ENCODE results near the gene FAM13B. TPM values are rescaled to one million over a fixed set of nuclear protein-coding genes. Genes with fewer than 3 reads are reported as not detected.
"Not testable (repeated sequence)": the region's sequence is repeated elsewhere in the genome, so short reads cannot be mapped to it uniquely, and the experiment has no call there.

Gene FAM13B
- total RNA-seq, 2 experiments from 2014 or later: 10.2 to 14.0 TPM

DNA sequence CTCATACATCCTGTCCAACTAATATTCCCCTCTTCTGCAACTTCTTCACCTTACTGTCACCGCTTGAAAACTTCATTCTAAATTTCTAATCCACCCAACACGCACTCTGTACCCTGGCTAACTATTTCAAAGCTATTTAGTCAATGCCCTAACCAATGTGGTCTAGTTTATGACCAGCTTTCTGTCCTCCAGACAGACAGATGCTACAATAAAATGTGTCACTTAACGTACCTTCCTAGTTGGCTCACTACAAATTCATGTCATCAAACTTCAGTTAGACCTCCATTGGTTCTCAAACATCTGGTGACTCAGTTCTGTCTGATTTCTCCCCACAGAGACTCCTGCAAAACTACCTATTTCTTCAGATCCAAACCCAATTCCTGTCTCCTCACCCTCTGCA, 57.7 kb downstream of the FAM13B start:
- Mint-ChIP-seq H3K36me3 (ENCODE audit: low read depth) (peaks cover 49% of the 10 kb centered on the region), H3K4me1 (peaks cover 1% of the 10 kb centered on the region), H3K9me3 (ENCODE audit: low read depth) (peaks cover 15% of the 10 kb centered on the region), H3K27ac (peak overlapping the region; percentile 1), H3K27me3 (no peaks in the 10 kb centered on the region), H3K4me3 (no peak overlapping the region)
- POLR2A ChIA-PET: no interaction called here
- ATAC-seq (peak; percentile 42), DNase-seq (no peak)
- intact Hi-C loops (cut with DNase I, micrococcal nuclease): no loop called here
- CTCF ChIA-PET: interaction anchor here (0.7 kb wide), 1 partner anchor 483 kb away, joined by 3 read pairs; no protein-coding TSS in a partner anchor

DNA sequence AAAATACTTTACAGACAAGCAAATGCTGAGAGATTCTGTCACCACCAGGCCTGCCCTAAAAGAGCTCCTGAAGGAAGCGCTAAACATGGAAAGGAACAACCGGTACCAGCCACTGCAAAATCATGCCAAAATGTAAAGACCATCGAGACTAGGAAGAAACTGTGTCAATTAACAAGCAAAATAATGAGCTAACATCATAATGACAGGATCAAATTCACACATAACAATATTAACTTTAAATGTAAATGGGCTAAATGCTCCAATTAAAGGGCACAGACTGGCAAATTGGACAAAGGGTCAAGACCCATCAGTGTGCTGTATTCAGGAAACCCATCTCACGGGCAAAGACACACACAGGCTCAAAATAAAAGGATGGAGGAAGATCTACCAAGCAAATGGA, 62.5 kb downstream of the FAM13B start:
- H3K4me3 Mint-ChIP-seq; DNase-seq; ATAC-seq; intact Hi-C loops (cut with DNase I, micrococcal nuclease); H3K27me3 Mint-ChIP-seq; POLR2A ChIA-PET; H3K27ac Mint-ChIP-seq; H3K4me1 Mint-ChIP-seq; CTCF ChIA-PET: not testable (repeated sequence)
- Mint-ChIP-seq H3K9me3 (ENCODE audit: low read depth) (peaks cover 12% of the 10 kb centered on the region), H3K36me3 (ENCODE audit: low read depth) (peaks cover 49% of the 10 kb centered on the region)

DNA sequence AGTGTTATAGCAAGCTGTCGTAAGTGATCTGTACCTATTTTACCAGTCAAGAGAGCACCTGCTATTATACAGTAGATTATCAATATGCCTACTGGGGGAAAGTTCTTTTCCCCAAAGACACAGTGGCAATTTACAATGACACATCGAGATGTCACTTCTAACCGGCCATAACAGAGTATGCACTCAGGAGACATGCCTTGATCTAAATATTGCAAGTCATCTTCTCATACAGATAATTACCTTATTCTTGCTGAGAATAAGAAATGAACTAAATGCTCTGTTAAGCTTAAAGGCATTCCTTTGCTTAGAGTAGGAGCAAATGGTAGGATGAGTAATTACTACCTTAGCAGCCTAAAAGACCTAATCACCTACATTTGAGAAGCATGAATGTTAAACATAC, 72.1 kb downstream of the FAM13B start:
- DNase-seq (no peak), ATAC-seq (no peak)
- Mint-ChIP-seq H3K27me3 (no peaks in the 10 kb centered on the region), H3K4me3 (no peak overlapping the region), H3K4me1 (no peaks in the 10 kb centered on the region), H3K9me3 (ENCODE audit: low read depth) (no peaks in the 10 kb centered on the region), H3K27ac (no peak overlapping the region), H3K36me3 (ENCODE audit: low read depth) (peaks cover 21% of the 10 kb centered on the region)
- ChIA-PET CTCF (no interaction called here), POLR2A (no interaction called here)
- intact Hi-C loops (cut with DNase I, micrococcal nuclease): no loop called here

DNA sequence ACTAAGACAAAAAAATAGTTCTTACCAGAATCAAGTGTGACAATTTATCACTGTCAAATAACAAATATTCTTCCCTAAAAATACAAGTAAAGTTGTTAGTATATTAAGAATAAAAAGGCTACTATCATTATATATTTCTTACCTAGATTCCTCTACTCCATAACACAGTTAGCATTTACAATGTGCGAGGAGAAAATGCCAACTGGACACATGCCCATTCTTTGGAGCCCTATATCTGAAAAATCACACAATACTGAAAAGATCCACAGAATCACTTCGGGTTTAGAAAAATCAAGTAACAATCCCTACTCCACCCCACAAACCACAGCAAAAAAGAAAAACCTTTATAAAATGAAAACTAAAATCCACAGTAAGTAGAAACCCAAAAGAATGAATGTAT, 72.7 kb downstream of the FAM13B start:
- CTCF ChIA-PET: no interaction called here

DNA sequence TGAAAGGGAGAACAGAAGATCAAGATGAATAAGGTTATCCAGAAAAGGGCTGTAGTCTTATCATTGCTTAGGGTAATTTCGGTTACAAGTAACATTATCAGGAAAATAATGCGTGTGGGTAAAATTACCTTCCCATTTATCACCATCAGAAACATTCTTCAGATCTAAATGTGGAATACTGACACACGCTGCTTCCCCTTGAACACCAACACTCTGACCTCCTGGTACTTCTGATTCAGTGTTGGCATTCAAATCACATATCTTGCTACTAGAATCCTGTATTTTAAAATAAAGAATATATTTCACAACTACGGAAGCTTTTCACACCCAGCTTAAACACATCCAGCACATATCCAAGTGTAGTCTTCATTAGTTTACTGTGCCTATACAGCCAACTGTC, 73.4 kb downstream of the FAM13B start:
- H3K27me3 Mint-ChIP-seq: no peaks in the 10 kb centered on the region
- CTCF ChIA-PET: no interaction called here
- POLR2A ChIA-PET: no interaction called here
- no peaks in the 10 kb centered on the region for H3K4me1 Mint-ChIP-seq
- no peaks in the 10 kb centered on the region for H3K9me3 Mint-ChIP-seq (ENCODE audit: low read depth)
- H3K27ac Mint-ChIP-seq: no peak overlapping the region
- peaks cover 16% of the 10 kb centered on the region for H3K36me3 Mint-ChIP-seq (ENCODE audit: low read depth)
- DNase-seq (no peak), ATAC-seq (no peak)
- no peak overlapping the region for H3K4me3 Mint-ChIP-seq
- intact Hi-C loops (cut with DNase I, micrococcal nuclease): no loop called here

More for the DNA sequence above, 72.7 kb downstream of the FAM13B start:
- Mint-ChIP-seq H3K27ac (no peak overlapping the region), H3K27me3 (no peaks in the 10 kb centered on the region), H3K4me1 (no peaks in the 10 kb centered on the region), H3K36me3 (ENCODE audit: low read depth) (peaks cover 16% of the 10 kb centered on the region), H3K4me3 (no peak overlapping the region), H3K9me3 (ENCODE audit: low read depth) (no peaks in the 10 kb centered on the region)
- intact Hi-C loops (cut with DNase I, micrococcal nuclease): no loop called here
- POLR2A ChIA-PET: no interaction called here
- DNase-seq: no peak
- ATAC-seq: no peak

DNA sequence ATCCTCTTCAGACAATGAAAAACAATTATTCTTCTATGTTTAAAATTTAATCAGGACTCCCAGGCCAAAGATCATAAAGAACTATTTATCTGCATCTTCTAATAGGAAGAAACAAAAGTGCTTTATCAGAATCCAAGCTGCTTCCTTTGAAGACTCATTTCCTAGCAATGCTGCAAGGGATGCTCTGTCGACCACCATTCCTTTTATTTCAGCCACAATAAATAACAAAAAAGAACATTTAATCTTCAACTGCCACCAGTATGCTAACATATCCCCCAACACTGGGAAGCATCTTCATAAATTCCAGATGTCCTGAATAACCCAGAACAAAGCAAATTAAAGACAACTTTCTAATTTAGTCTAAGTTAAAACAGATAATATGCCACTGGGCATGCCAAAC, 74.9 kb downstream of the FAM13B start:
- ChIA-PET POLR2A (interaction anchor here (0.6 kb wide), 1 partner anchor 104 kb away, joined by 7 read pairs; no protein-coding TSS in a partner anchor), CTCF (no interaction called here)
- ATAC-seq (no peak), DNase-seq (no peak)
- no peaks in the 10 kb centered on the region for H3K27me3 Mint-ChIP-seq
- no peaks in the 10 kb centered on the region for H3K4me1 Mint-ChIP-seq
- H3K4me3 Mint-ChIP-seq: no peak overlapping the region
- H3K9me3 Mint-ChIP-seq (ENCODE audit: low read depth): no peaks in the 10 kb centered on the region
- H3K27ac Mint-ChIP-seq: no peak overlapping the region
- intact Hi-C loops (cut with DNase I, micrococcal nuclease): no loop called here
- peaks cover 21% of the 10 kb centered on the region for H3K36me3 Mint-ChIP-seq (ENCODE audit: low read depth)

DNA sequence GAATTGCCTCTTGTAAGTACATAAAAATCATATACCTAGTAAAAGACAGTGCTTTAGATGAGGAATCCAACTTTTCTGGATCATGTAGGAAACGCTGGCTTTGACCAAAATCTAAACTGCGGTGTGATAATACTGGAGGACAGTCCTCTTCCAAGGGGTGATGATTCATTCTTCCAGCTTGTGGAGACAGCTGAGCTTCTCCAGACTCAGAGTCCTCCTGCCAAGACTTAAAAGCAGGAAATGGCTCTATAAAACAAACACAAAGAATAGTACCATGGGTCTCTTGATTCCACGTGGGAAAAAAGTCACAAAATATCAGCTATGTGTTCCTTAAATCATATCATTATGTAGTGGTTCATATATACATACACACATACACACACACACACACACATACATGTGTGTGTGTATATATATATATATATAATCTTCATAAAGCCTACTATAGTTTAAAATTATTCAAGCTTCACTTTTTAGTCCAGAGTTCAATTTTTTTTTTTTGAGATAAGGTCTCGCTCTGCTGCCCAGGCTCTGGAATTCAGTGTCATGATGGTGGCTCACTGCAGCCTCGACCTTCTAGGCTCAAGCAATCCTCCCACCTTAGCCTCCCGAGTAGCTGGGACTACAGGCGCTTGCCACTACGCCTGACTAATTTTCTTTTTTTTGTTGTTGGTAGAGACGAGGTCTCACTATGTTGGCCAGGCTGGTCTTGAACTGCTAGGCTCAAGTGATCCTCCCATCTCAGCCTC, 78.6 kb downstream of the FAM13B start:
- DNase-seq (no peak), ATAC-seq (no peak)
- no peaks in the 10 kb centered on the region for H3K4me1 Mint-ChIP-seq
- CTCF ChIA-PET: interaction anchor here (0.6 to 1.4 kb wide), 7 partner anchors 9 to 203 kb away, joined by 3 to 5 read pairs (median 3); no protein-coding TSS in a partner anchor
- H3K36me3 Mint-ChIP-seq (ENCODE audit: low read depth): peaks cover 29% of the 10 kb centered on the region
- H3K27ac Mint-ChIP-seq: no peak overlapping the region
- POLR2A ChIA-PET: interaction anchor here (1.3 kb wide), 1 partner anchor 18 kb away, joined by 5 read pairs; no protein-coding TSS in a partner anchor
- no peak overlapping the region for H3K4me3 Mint-ChIP-seq
- no peaks in the 10 kb centered on the region for H3K27me3 Mint-ChIP-seq
- intact Hi-C loops (cut with DNase I, micrococcal nuclease): no loop called here
- no peaks in the 10 kb centered on the region for H3K9me3 Mint-ChIP-seq (ENCODE audit: low read depth)

DNA sequence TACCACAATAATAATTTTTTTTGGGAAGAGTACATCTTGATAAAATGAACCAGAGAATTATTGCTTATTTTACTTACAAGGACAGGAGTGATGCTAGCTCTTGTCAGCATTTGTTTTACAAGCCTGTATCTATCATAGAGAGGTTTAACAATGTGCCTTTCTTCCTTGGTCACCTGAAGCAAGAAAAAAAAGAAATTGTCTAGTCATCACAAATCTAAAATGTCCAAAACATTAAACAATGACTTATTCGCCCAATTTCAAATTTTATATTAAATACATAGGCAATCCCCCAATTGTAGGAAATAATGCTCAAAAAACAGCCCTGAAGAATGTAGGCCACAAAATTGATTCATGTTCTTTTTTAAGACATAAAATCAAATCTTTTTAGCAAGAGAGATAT, 87.1 kb downstream of the FAM13B start:
- peaks cover 61% of the 10 kb centered on the region for H3K36me3 Mint-ChIP-seq (ENCODE audit: low read depth)
- H3K27me3 Mint-ChIP-seq: no peaks in the 10 kb centered on the region
- intact Hi-C loops (cut with DNase I, micrococcal nuclease): no loop called here
- H3K4me1 Mint-ChIP-seq: peaks cover 6% of the 10 kb centered on the region
- ChIA-PET CTCF (interaction anchor here (0.6 to 1.7 kb wide), 2 partner anchors 8 to 179 kb away, joined by 3 to 5 read pairs; no protein-coding TSS in a partner anchor), POLR2A (no interaction called here)
- no peak overlapping the region for H3K4me3 Mint-ChIP-seq
- no peak for ATAC-seq
- no peak for DNase-seq
- H3K9me3 Mint-ChIP-seq (ENCODE audit: low read depth): no peaks in the 10 kb centered on the region
- H3K27ac Mint-ChIP-seq: no peak overlapping the region

DNA sequence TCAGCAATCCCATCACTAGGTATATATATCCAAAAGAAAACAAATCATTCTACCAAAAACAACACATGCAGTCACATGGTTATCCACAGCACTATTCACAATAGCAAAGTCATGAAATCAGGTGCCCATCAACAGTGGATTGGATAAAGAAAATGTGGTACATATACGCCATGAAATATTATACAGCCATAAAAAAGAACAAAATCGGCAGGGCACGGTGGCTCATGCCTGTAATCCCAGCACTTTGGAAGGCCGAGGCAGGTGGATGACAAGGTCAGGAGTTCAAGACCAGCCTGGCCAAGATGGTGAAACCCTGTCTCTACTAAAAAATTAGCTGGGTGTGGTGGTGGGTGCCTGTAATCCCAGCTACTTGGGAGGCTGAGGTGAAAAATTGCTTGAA, 88.6 kb downstream of the FAM13B start:
- DNase-seq; H3K27ac Mint-ChIP-seq; CTCF ChIA-PET; H3K27me3 Mint-ChIP-seq; ATAC-seq; H3K9me3 Mint-ChIP-seq (ENCODE audit: low read depth); H3K4me3 Mint-ChIP-seq; intact Hi-C loops (cut with DNase I, micrococcal nuclease): not testable (repeated sequence)
- POLR2A ChIA-PET: interaction anchor here (0.6 kb wide), 1 partner anchor 69 kb away, joined by 9 read pairs; no protein-coding TSS in a partner anchor
- H3K4me1 Mint-ChIP-seq: peaks cover 13% of the 10 kb centered on the region
- peaks cover 67% of the 10 kb centered on the region for H3K36me3 Mint-ChIP-seq (ENCODE audit: low read depth)

DNA sequence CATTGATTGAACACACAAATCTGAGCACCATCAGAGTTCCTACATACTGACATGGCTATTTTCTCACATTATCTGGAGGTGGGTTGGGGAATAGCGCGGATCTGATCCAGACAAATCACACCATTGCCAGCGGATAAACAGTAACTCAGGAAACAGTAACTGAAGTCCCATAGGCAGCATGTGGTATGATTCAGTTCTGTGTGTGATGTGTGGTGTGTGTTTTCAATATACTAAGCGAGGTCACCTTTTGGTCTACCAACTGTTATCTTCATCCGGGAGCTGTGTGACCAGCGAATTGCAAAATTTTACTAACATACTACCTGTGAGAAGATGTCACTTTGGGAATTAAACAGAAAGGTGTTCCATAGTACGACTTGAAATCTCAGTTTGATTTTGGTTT, 93.5 kb downstream of the FAM13B start:
- no peak for DNase-seq
- ChIA-PET POLR2A (no interaction called here), CTCF (no interaction called here)
- intact Hi-C loops (cut with DNase I, micrococcal nuclease): loop anchor here (2.0 to 5.0 kb wide), 3 partner anchors 58 to 162 kb away; no protein-coding TSS in a partner anchor
- H3K4me1 Mint-ChIP-seq: peaks cover 28% of the 10 kb centered on the region
- H3K4me3 Mint-ChIP-seq: no peak overlapping the region
- ATAC-seq: peak; percentile 33
- peaks cover 45% of the 10 kb centered on the region for H3K36me3 Mint-ChIP-seq (ENCODE audit: low read depth)
- H3K27me3 Mint-ChIP-seq: no peaks in the 10 kb centered on the region
- peak overlapping the region; percentile 77 for H3K27ac Mint-ChIP-seq
- no peaks in the 10 kb centered on the region for H3K9me3 Mint-ChIP-seq (ENCODE audit: low read depth)

DNA sequence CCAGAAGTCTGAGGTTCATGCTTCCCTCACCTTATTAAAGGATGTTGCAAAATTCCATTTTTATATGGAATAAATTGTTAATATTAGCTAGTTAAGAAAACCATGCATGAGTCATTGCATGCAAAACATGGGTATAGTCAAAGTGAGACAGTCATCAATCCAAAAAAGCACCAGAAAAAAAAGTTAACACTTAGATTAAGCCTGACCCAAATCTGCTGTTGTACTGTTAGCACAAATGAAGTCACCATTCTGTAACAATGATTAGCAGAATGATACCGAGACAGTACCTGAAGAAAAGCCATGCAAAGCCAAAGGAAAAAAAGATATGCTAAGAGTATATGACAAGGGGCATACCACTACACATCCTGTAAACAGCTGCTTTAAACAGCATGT, 94.1 kb downstream of the FAM13B start:
- H3K4me1 Mint-ChIP-seq: peaks cover 28% of the 10 kb centered on the region
- no peaks in the 10 kb centered on the region for H3K9me3 Mint-ChIP-seq (ENCODE audit: low read depth)
- ChIA-PET POLR2A (no interaction called here), CTCF (no interaction called here)
- no peak for DNase-seq
- intact Hi-C loops (cut with DNase I, micrococcal nuclease): loop anchor here (2.0 to 5.0 kb wide), 3 partner anchors 59 to 161 kb away; no protein-coding TSS in a partner anchor
- no peaks in the 10 kb centered on the region for H3K27me3 Mint-ChIP-seq
- peak overlapping the region; percentile 77 for H3K27ac Mint-ChIP-seq
- H3K4me3 Mint-ChIP-seq: no peak overlapping the region
- peaks cover 39% of the 10 kb centered on the region for H3K36me3 Mint-ChIP-seq (ENCODE audit: low read depth)
- peak; percentile 83 for ATAC-seq
